ENCODE measurements around the gene COX6B2. TPM values are rescaled to one million over a fixed set of nuclear protein-coding genes. Genes with fewer than 3 reads are reported as not detected.

The COX6B2 gene
- total RNA-seq, 1 donor from 2014 or later = 0.56 TPM

DNA sequence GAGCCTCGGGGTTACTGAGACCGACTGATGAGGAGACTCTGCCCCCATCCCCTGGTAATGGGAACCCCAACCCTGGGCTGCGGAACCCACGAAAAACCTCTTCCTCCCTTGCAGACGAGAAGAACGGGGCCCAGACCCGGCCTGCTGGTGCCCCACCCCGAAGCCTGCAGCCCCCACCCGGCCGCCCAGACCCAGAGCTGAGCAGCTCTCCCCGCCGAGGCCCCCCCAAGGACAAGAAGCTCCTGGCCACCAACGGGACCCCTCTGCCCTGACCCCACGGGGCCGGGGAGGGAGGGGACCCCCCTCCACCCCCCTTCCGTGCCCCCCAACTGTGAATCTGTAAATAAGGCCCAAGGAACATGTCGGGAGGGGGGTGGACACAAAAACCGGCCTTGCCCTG is 42.7 kb downstream of the COX6B2 start:
- no peak for ATAC-seq

DNA sequence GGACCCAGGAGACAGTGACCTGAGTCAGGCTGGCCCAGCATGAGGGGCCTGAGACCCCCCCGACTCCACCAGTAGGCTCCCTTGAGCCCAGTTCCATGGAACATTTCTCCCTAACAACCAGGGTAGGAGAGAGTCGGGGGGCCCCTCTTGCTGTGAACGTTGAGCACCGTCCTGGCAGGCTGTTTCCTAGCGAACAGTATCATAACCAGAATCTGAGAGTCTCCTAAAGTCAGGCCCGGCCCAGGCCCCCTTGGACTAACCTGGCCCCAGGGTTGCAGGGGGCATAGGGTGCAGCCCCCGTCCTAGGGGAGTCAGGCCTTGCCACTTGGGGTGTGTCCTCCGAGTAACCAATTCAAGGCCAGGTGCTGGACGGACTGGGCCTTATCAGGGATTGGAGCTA is 43.1 kb downstream of the COX6B2 start:
- ATAC-seq = no peak

DNA sequence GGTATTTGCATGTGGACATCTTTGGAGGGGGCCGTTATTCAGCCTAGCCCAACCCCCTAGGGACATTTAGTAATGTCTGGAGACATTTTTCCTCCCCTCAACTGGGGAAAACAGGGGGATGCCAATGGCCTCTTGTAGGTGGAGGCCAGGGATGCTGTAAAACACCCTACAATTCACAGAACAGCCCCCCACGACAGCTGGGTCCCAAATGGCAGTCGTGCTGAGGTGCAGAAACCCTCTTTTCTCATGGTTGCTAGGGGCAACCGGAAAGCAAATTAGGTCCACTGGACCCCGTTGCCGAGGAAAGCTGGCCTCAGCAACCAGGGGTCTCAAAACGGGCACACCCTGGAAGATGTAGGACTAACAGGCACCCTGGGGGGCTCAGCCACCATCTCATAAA is 44.0 kb downstream of the COX6B2 start:
- ATAC-seq = no peak

DNA sequence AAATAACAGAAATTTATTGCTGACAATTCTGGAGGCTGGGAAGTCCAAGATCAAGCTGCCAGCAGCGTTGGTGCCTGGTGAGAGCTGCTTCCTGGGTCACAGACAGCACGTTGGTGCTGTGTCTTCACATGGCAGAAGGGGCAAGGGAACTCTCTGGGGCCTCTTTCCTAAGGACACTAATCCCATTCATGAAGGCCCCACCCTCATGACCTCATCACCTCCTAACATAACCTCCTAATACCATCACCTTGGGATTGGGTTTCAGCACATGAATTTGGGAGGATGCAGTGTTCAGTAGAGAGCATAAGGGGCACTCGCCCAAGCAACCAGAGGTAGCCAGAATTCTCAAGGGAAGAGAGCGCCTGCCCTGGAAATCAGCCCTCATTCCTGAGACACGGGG is 45.1 kb downstream of the COX6B2 start:
- no peak for ATAC-seq

DNA sequence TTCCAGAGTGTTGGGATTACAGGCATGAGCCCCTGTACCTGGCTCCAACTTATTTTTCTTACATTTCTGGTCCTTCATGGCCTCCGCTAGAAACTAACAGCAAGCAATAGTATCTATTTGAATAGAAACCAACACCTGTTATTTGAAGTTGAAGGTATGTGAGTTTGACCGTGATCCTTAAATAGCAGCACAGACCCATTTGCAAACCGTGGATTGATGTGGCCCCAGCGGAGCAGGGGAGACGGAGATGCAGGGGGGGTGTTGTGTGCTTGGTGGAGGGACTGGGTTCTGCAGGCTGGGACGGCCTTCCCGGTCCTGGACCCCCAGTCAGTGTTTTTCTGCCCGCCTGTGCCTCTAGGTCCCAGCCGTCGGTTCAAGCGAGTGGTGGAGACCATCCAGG is 46.2 kb downstream of the COX6B2 start:
- ATAC-seq = no peak

DNA sequence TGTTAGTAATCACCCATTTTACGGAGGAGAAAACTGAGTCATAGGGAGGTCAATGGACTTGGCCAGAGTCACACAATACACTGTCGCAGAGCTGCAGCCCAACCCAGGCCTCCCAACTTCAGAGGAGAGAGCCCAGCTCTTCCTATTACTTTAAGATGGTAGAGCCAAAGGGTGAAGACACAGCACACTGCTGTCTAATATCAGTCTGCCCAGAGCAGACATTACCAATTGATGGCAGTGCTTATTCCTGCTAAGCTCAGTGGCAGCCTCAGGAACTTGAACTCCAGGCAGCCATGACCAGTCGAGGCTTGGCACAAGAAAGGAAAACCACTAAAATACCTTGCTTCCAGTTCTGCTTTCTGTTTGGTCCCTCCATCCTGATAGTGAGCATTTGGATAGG is 47.8 kb downstream of the COX6B2 start:
- no peak for ATAC-seq

DNA sequence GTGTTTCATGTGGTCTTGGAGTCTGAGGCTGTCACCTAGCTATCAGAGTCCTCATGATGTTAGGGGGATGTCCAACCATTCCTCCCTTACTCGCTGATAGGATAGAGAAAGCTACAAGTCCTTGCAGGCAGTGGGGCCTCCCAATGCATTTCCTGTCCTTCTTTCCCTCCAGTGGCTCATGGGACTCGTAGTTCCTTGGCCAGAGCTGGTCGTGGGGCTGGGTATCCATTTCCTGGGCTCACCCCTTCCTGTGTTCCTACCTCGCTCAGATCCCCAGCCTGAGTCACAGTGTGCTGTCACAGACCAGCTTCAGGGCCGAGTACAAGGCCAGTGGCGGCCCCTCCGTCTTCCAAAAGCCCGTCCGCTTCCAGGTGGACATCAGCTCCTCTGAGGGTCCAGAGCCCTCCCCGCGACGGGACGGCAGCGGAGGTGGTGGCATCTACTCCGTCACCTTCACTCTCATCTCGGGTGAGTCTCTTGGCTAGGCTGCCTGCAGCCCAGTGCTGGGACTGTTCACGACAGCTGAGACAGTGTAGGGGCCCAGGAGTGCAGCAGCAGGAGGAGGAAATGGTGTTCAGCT is 48.4 kb downstream of the COX6B2 start:
- no peak for ATAC-seq

DNA sequence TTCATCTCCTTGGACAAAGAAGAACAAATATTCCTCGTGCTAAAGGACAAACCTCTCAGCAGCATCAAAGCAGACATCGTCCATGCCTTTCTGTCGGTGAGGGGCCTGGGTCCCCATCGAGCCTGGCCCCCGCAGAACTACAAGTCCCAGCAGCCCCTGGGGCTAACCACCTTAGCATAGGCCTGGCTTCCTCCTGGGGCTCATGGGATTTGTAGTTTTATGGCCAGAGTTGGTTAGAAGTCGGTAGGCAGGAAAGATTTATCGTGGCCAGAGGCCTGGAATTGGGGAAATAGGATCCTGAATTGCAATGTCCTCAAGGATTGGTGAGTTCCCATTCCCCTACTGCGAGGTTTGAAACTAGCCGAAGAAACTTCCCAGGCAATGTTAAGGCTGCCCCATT is 49.0 kb downstream of the COX6B2 start:
- ATAC-seq = no peak

DNA sequence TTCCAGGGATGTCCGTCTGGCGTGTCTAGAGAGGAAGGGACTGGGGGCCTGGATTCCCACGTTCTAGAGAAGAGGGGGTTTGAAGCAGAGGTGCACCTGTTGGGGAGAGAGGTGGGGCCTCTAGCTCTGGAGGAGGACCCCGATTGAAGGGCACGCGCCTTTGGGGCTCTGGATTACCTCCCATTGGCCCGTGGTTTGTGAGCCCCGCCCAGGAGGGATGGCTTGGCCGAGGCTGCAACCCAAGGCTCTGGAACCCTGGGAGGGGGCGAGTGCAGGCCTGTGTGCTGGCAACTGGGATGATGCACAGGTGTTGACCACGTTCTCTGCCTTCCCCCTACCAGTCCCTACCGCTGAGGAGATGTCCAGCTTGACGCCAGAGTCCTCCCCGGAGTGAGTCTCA is 49.5 kb downstream of the COX6B2 start:
- ATAC-seq = no peak

DNA sequence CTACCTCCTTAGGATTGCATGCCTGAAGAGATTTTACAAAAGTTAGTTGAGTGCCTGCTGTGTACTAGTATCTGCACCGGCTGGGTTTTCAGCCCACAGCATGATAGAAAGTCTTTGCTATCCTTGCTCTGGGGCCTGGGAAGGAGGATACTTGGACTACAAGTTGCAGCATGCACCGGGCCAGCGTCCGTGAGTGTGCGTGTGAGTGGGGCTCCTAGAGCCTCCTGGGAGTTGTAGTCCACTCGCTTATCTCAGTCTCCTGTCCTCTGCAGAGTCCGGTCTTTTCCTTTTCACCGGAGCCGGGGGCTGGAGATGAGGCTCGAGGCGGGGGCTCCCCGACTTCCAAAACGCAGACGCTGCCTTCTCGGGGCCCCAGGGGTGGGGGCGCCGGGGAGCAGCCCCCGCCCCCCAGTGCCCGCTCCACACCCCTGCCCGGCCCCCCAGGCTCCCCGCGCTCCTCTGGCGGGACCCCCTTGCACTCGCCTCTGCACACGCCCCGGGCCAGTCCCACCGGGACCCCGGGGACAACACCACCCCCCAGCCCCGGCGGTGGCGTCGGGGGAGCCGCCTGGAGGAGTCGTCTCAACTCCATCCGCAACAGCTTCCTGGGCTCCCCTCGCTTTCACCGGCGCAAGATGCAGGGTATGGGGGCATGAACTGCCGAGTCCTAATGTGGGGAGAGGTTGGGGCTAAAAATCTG is 50.1 kb downstream of the COX6B2 start:
- ATAC-seq = peak; percentile 69

DNA sequence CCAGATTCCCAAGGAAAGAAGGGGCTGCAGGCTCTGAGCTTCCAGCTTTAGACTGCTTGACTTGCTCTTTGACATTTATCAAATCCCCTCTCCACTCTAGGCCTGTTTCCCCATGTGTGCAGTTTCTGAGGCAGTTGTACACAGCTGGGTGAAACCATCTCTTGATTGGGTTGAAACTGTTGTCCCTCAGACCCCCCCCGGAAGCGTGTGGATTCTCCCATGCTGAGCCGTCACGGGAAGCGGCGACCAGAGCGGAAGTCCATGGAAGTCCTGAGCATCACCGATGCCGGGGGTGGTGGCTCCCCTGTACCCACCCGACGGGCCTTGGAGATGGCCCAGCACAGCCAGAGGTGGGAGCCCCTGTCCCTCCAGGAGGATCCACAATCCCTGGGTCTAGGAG is 51.0 kb downstream of the COX6B2 start:
- ATAC-seq = no peak

DNA sequence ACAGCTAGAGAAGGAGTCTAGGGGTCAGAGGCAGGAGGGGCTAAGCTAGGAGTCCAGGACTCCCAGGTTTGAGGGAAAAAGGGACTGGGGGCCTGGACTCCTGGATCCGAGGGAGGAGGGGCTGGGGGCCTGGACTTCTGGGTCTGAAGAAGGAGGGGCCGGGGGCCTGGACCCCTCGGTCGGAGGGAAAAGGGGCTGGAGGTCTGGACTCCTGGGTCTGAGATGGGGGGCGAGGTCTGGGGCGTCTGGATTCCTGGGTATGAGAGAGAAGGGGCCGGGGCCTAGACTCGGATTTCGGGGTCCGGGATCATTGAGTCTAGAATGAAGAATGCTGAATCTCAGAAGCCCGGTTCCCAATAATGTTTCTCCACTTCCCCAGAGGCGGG is 52.2 kb downstream of the COX6B2 start:
- ATAC-seq = no peak

DNA sequence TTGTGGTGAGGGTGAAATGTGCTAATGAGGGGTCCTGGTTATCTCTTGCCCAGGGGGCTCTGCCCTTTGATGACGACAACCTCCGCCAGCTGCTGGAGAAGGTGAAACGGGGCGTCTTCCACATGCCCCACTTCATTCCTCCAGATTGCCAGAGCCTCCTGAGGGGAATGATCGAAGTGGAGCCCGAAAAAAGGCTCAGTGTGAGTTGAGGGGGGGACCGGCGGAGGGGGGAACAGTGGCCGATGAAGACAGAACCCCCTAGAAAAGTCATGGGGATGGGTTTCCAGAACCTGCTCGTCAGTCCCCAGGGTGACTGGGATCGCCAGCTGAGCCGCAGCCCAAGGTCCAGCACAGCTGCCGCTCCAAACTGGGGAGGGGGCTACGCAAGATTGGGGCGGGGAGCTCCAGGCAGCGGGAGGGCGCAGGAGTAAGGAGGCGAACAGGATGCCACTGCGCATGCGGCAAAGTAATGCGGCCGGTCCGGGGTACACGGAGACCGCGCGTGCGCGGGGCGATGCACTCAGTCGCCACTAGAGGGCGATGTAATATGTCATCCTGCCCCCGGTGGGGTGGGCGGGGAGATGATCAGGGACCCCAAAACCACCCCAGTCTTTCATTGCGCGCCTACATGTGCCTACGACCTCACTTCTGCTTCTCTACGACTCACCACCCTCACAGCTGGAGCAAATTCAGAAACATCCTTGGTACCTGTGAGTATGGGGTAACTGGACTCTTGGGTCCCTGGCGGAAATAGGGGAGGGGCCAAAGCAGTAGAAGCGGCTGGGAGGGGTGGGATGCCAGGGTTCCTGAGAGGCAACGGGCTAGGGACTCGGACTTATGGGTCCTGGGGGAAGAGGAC is 52.8 kb downstream of the COX6B2 start:
- ATAC-seq = peak; percentile 85

DNA sequence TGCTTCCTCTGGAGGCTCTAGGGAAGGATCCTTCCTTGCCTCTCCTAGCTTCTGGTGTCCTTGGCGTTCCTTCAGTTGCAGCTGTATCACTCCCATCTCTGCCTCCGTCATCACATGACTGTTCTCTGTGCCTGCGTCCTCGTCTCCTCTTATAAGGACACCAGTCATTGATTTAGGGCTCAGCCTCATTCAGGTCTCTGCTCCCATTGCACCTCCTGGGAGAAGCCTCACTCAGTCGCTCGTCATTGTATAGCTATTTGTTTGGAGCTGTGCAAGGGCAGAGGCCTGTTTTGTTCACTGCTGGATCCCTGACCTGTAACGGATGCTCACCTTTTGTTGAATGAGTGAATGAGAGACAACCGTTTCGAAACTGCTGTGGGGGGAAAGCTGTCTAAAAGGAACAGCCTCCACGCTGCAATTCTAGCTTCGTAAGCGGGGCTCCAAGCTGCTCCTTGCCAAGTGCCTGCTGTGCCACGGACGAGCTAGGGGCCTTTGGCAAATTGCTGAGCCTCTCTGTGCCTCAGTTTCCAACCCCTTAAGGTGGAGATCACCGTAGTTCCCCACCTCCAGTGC is 53.5 kb downstream of the COX6B2 start:
- no peak for ATAC-seq

DNA sequence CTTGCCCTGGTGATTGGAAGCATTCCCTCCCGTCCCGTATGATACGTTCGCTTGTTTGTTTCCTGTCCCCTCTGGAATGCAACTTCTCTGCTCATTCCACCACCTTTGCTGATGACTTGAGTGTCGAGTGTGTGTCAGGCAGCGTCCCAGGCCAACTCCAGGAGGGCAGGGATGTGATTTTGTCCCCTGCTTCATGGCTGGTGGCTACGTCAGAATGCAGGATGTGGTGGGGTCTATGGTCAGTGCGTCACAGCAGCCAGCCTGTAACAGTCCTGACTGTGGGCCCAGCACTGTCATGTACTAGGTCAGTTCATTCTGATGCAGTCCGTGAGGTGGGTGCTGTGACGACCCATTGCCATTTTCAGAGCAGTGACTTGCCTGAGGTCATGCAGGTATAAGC is 54.5 kb downstream of the COX6B2 start:
- ATAC-seq = no peak

Other genes with a start within 250 kb of the COX6B2 start
- gene PPP1R12C, start 237.1 kb downstream of the COX6B2 start, total RNA-seq = 33.3 TPM
- 9.4 TPM for gene TNNT1, start 205.5 kb downstream of the COX6B2 start, total RNA-seq
- gene TNNI3, start 197.0 kb downstream of the COX6B2 start, total RNA-seq = not detected
- gene DNAAF3, start 188.1 kb downstream of the COX6B2 start, total RNA-seq = 1.9 TPM
- gene SYT5, start 174.4 kb downstream of the COX6B2 start, total RNA-seq = not detected
- 3.6 TPM for gene PTPRH, start 145.2 kb downstream of the COX6B2 start, total RNA-seq
- gene TMEM86B, start 126.0 kb downstream of the COX6B2 start, total RNA-seq = 1.8 TPM
- gene PPP6R1, start 95.7 kb downstream of the COX6B2 start, total RNA-seq = 47.4 TPM
- 31.2 TPM for gene HSPBP1, start 74.6 kb downstream of the COX6B2 start, total RNA-seq
- gene BRSK1, start 70.7 kb downstream of the COX6B2 start, total RNA-seq = 0.28 TPM
- not detected for gene TMEM150B, start 29.4 kb downstream of the COX6B2 start, total RNA-seq
- 4.4 TPM for gene KMT5C, start 14.8 kb downstream of the COX6B2 start, total RNA-seq
- gene GARIN5B, start 8.5 kb upstream of the COX6B2 start, total RNA-seq = not detected
- gene IL11, start 15.7 kb upstream of the COX6B2 start, total RNA-seq = 0.24 TPM
- not detected for gene TMEM190, start 22.1 kb upstream of the COX6B2 start, total RNA-seq
- gene TMEM238, start 29.6 kb upstream of the COX6B2 start, total RNA-seq = 25.6 TPM
- 1,895 TPM for gene RPL28, start 31.2 kb upstream of the COX6B2 start, total RNA-seq
- 76.4 TPM for gene UBE2S, start 53.1 kb upstream of the COX6B2 start, total RNA-seq
- gene SHISA7, start 88.6 kb upstream of the COX6B2 start, total RNA-seq = not detected
- gene ISOC2, start 106.9 kb upstream of the COX6B2 start, total RNA-seq = 41.9 TPM
- gene C19orf85, start 110.0 kb upstream of the COX6B2 start, total RNA-seq = not detected
- 3.7 TPM for gene ZNF628, start 121.9 kb upstream of the COX6B2 start, total RNA-seq
- 7.5 TPM for gene NAT14, start 130.5 kb upstream of the COX6B2 start, total RNA-seq
- 0.24 TPM for gene SSC5D, start 133.7 kb upstream of the COX6B2 start, total RNA-seq
- gene SBK2, start 182.4 kb upstream of the COX6B2 start, total RNA-seq = not detected
- 0.80 TPM for gene SBK3, start 190.8 kb upstream of the COX6B2 start, total RNA-seq
- 3.4 TPM for gene ZNF579, start 226.1 kb upstream of the COX6B2 start, total RNA-seq
- gene FIZ1, start 244.8 kb upstream of the COX6B2 start, total RNA-seq = 7.1 TPM
- gene ZNF524, start 245.6 kb upstream of the COX6B2 start, total RNA-seq = 20.1 TPM

All from esophagus mucosa (tissue), 1 donor.